Neuronal stem cell (in vitro differentiated cells): Measurements from ENCODE around the gene ZNF804A.
A peak's percentile ranks its signal among the peaks of the same experiment; 100 is the strongest.

Experiments
- DNase-seq: peaks from one replicate; pipeline ENCODE4 v3.0.0-alpha.2; 2013; ENCODE audit warnings: low spot score
- H2AFZ ChIP-seq: one replicate; pipeline ENCODE4 v1.6.1; 2013; ENCODE audit warnings: mild to moderate bottlenecking, low read length, inconsistent platforms
- H2AK5ac ChIP-seq: 2 replicates; pipeline ENCODE4 v1.6.1; 2013; ENCODE audit warnings: low read depth, mild to moderate bottlenecking, inconsistent platforms, low read length, moderate library complexity, mixed read lengths
- H2BK120ac ChIP-seq: 2 replicates; pipeline ENCODE4 v1.6.1; 2013; ENCODE audit warnings: low read depth, mild to moderate bottlenecking, inconsistent platforms, low read length, moderate library complexity, mixed read lengths
- H2BK12ac ChIP-seq: one replicate; pipeline ENCODE4 v1.6.1; 2013; ENCODE audit warnings: low read length, inconsistent platforms
- H2BK15ac ChIP-seq: 2 replicates; pipeline ENCODE4 v1.6.1; 2013; ENCODE audit warnings: mild to moderate bottlenecking, low read length, inconsistent platforms, mixed read lengths
- H2BK5ac ChIP-seq: one replicate; pipeline ENCODE4 v1.6.1; 2013; ENCODE audit warnings: inconsistent platforms, mild to moderate bottlenecking, low read length, moderate library complexity
- H3K14ac ChIP-seq: one replicate; pipeline ENCODE4 v1.6.1; 2013; ENCODE audit warnings: low read length, inconsistent platforms
- H3K18ac ChIP-seq: 2 replicates; pipeline ENCODE4 v1.6.1; 2013; ENCODE audit warnings: low read length, inconsistent platforms
- H3K23ac ChIP-seq: 2 replicates; pipeline ENCODE4 v1.6.1; 2013; ENCODE audit warnings: low read depth, mild to moderate bottlenecking, mixed read lengths, low read length, inconsistent platforms; ENCODE audit not compliant: poor library complexity
- H3K27ac ChIP-seq: replicated peaks from 3 replicates; pipeline ENCODE4 v1.5.1; 2013; ENCODE audit warnings: low read length, inconsistent platforms
- H3K27me3 ChIP-seq, 3 experiments: 2 replicates each; pipeline ENCODE4 v1.6.1; 2013; ENCODE audit warnings: low read length in 3 of 3, mild to moderate bottlenecking in 2 of 3, inconsistent platforms in 1 of 3, low read depth in 1 of 3, mixed read lengths in 1 of 3, moderate library complexity in 1 of 3; ENCODE audit not compliant: control insufficient read depth in 3 of 3, insufficient read depth in 3 of 3
- H3K36me3 ChIP-seq, 2 donors: replicated peaks in 1 of 2; 2 replicates each; pipeline ENCODE4 v1.6.1; 2013; ENCODE audit warnings: low read length in 2 of 2; ENCODE audit not compliant: control insufficient read depth in 2 of 2, insufficient read depth in 2 of 2
- H3K4ac ChIP-seq: 2 replicates; pipeline ENCODE4 v1.6.1; 2013; ENCODE audit warnings: inconsistent platforms, mild to moderate bottlenecking, low read length, moderate library complexity
- H3K4me1 ChIP-seq, 2 donors: 1 replicate in 1 of 2; 2 replicates in 1 of 2; pipeline ENCODE4 v1.6.1; 2013; ENCODE audit warnings: low read length in 2 of 2, low read depth in 1 of 2; ENCODE audit not compliant: control insufficient read depth in 2 of 2, insufficient read depth in 1 of 2
- H3K4me2 ChIP-seq: one replicate; pipeline ENCODE4 v1.6.1; 2013; ENCODE audit warnings: mild to moderate bottlenecking, low read length, inconsistent platforms; ENCODE audit not compliant: insufficient read depth, poor library complexity, severe bottlenecking
- H3K4me3 ChIP-seq, 2 donors: 2 replicates each; pipeline ENCODE4 v1.5.1; 2013; ENCODE audit warnings: low read length in 2 of 2, mild to moderate bottlenecking in 2 of 2, inconsistent platforms in 1 of 2, moderate library complexity in 1 of 2
- H3K79me1 ChIP-seq: one replicate; pipeline ENCODE4 v1.6.1; 2013; ENCODE audit warnings: low read depth, mild to moderate bottlenecking, inconsistent platforms, low read length, moderate library complexity
- H3K9ac ChIP-seq: one replicate; pipeline ENCODE4 v1.6.1; 2013; ENCODE audit warnings: mild to moderate bottlenecking, low read depth, low read length, inconsistent platforms; ENCODE audit not compliant: poor library complexity
- H3K9me3 ChIP-seq, 2 donors: replicated peaks in 1 of 2; 2 replicates each; pipeline versions ENCODE3 to v1.6.1; 2013; ENCODE audit warnings: low read length in 2 of 2, mild to moderate bottlenecking in 2 of 2, inconsistent platforms in 1 of 2, low read depth in 1 of 2, mixed read lengths in 1 of 2, moderate library complexity in 1 of 2; ENCODE audit not compliant: control insufficient read depth in 2 of 2, insufficient read depth in 1 of 2
- H4K8ac ChIP-seq: one replicate; pipeline ENCODE4 v1.6.1; 2013; ENCODE audit warnings: low read depth, mild to moderate bottlenecking, inconsistent platforms, low read length, moderate library complexity
- H4K91ac ChIP-seq: one replicate; pipeline ENCODE4 v1.6.1; 2013; ENCODE audit warnings: low read length, low read depth, mild to moderate bottlenecking, inconsistent platforms; ENCODE audit not compliant: poor library complexity
- WGBS, 2 donors: extraction: QIAGEN DNeasy Blood & Tissue Kit; methylation state at CpG; one replicate each; pipeline ENCODE4 v1.1.7; 2013; ENCODE audit warnings: missing lambda C conversion rate in 2 of 2, mixed read lengths in 1 of 2; ENCODE audit not compliant: insufficient read length in 2 of 2, insufficient replicate concordance in 1 of 2; ENCODE audit errors: extremely low coverage in 2 of 2; 5-methylcytosine and 5-hydroxymethylcytosine counted together

The ZNF804A gene

DNA sequence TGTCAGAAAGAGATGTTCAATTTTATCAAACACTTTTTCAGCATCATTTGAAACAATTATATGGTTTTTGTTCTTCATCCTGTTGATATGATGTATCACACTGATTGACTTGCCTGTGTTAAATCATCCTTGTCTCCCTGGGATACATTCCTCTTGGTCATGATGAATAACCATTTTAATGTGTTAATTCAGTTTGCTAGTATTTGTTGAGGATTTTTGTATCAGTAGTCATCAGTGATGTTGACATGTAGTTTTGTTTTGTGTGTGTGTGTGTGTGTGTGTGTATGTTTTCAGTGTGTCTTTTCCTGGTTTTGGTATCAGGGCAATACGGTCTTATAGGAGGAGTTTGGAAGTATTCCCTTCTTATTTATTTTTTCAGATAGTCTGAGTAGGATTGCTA lies 325.4 kb downstream of the ZNF804A start:
- H3K18ac ChIP-seq, result no peak overlapping the region
- H3K79me1 ChIP-seq, result no peaks in the 10 kb centered on the region
- H2AK5ac ChIP-seq, result no peak overlapping the region
- WGBS, 2 donors, result no CpG with 5 or more reads among the region's 1 CpG
- H2AFZ ChIP-seq, result no peak overlapping the region
- H3K23ac ChIP-seq, result no peak overlapping the region
- H3K36me3 ChIP-seq, result no peaks in the 10 kb centered on the region
- no peak overlapping the region for H2BK5ac ChIP-seq
- no peaks in the 10 kb centered on the region for H3K27me3 ChIP-seq
- H3K4me2 ChIP-seq, result no peak overlapping the region
- H2BK12ac ChIP-seq, result no peak overlapping the region
- H3K4me1 ChIP-seq, result no peaks in the 10 kb centered on the region
- DNase-seq, result no peak
- no peak overlapping the region for H2BK120ac ChIP-seq
- H3K27ac ChIP-seq, result no peak overlapping the region
- H3K9ac ChIP-seq, result no peak overlapping the region
- no peak overlapping the region for H3K4ac ChIP-seq
- H4K91ac ChIP-seq, result no peak overlapping the region
- H3K9me3 ChIP-seq, result peaks cover 0 to 3% of the 10 kb centered on the region in 2 donors
- H3K14ac ChIP-seq, result no peak overlapping the region
- H4K8ac ChIP-seq, result no peak overlapping the region
- H3K4me3 ChIP-seq, result no peak overlapping the region
- H2BK15ac ChIP-seq, result no peak overlapping the region

DNA sequence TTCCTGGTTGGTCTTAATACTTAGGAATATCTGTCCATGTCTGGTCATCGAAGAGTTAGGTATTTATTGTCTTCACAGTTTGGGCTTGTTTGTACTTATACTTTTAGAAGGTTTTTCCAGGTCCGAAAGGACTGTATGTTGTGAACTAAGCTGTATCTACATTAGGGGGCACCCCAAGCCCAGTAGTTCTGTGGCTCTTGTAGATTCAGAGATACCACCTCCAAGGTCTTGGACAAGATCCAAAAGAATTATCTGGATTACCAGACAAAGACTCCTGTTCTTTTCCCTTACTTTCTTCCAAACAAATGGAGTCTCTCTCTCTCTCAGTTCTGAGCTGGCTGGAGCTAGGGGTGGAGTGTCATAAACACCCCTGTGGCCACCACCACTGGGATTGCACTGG lies 328.7 kb downstream of the ZNF804A start:
- H2AFZ ChIP-seq, result no peak overlapping the region
- no peak overlapping the region for H3K9ac ChIP-seq
- no peaks in the 10 kb centered on the region for H3K36me3 ChIP-seq
- peaks cover 3 to 5% of the 10 kb centered on the region in 2 donors for H3K9me3 ChIP-seq
- H3K27ac ChIP-seq, result no peak overlapping the region
- no peaks in the 10 kb centered on the region for H3K27me3 ChIP-seq
- H2BK12ac ChIP-seq, result no peak overlapping the region
- H4K91ac ChIP-seq, result no peak overlapping the region
- H3K4me1 ChIP-seq, result no peaks in the 10 kb centered on the region
- H2BK15ac ChIP-seq, result no peak overlapping the region
- H3K4ac ChIP-seq, result no peak overlapping the region
- no peak overlapping the region for H2AK5ac ChIP-seq
- no peak overlapping the region for H4K8ac ChIP-seq
- H3K23ac ChIP-seq, result no peak overlapping the region
- no peaks in the 10 kb centered on the region for H3K79me1 ChIP-seq
- no peak overlapping the region for H3K4me2 ChIP-seq
- no peak for DNase-seq
- H3K4me3 ChIP-seq, result no peak overlapping the region
- no peak overlapping the region for H3K14ac ChIP-seq
- H3K18ac ChIP-seq, result no peak overlapping the region
- no peak overlapping the region for H2BK120ac ChIP-seq
- no peak overlapping the region for H2BK5ac ChIP-seq
- WGBS, 2 donors, result no CpG with 5 or more reads among the region's 2 CpGs

- no peak for DNase-seq
- no peaks in the 10 kb centered on the region for H3K9me3 ChIP-seq
- no peak overlapping the region for H4K8ac ChIP-seq
- H3K4ac ChIP-seq, result no peak overlapping the region
- H3K4me2 ChIP-seq, result no peak overlapping the region
- H3K9ac ChIP-seq, result no peak overlapping the region
- no peak overlapping the region for H3K23ac ChIP-seq
- H2BK5ac ChIP-seq, result no peak overlapping the region
- no peak overlapping the region for H2AK5ac ChIP-seq
- no peak overlapping the region for H3K4me3 ChIP-seq
- no peaks in the 10 kb centered on the region for H3K79me1 ChIP-seq
- H2AFZ ChIP-seq, result no peak overlapping the region
- H3K27me3 ChIP-seq, result no peaks in the 10 kb centered on the region
- no peak overlapping the region for H3K14ac ChIP-seq
- peaks cover 2 to 4% of the 10 kb centered on the region in 2 donors for H3K4me1 ChIP-seq
- H3K18ac ChIP-seq, result no peak overlapping the region
- H2BK12ac ChIP-seq, result no peak overlapping the region
- H3K36me3 ChIP-seq, result no peaks in the 10 kb centered on the region
- no peak overlapping the region for H2BK120ac ChIP-seq
- H4K91ac ChIP-seq, result no peak overlapping the region
- H2BK15ac ChIP-seq, result no peak overlapping the region
- H3K27ac ChIP-seq, result no peak overlapping the region
These were observed 338.4 kb downstream of the ZNF804A start for GRCh38 chr2:184936761-184937160.

- no CpG with 5 or more reads among the region's 5 CpGs for WGBS, 2 donors
- Histone ChIP-seq H3K27me3 (no peaks in the 10 kb centered on the region), H2BK5ac (no peak overlapping the region), H3K23ac (no peak overlapping the region), H4K91ac (no peak overlapping the region), H3K79me1 (no peaks in the 10 kb centered on the region), H3K4me2 (no peak overlapping the region), H3K4me1 (peaks cover 2 to 4% of the 10 kb centered on the region in 2 donors), H3K9ac (no peak overlapping the region), H2BK12ac (no peak overlapping the region), H3K9me3 (no peaks in the 10 kb centered on the region), H2AFZ (peak overlapping the region; percentile 41), H3K14ac (no peak overlapping the region), H3K18ac (no peak overlapping the region), H4K8ac (no peak overlapping the region), H2BK120ac (no peak overlapping the region), H3K27ac (no peak overlapping the region), H3K36me3 (no peaks in the 10 kb centered on the region), H3K4me3 (no peak overlapping the region), H3K4ac (no peak overlapping the region), H2AK5ac (no peak overlapping the region), H2BK15ac (no peak overlapping the region)
- DNase-seq, result no peak
These were observed 340.1 kb downstream of the ZNF804A start for GRCh38 chr2:184938221-184938985.
